HepG2 (cell line): ENCODE results near the gene AGPAT3. TPM values are rescaled to one million over a fixed set of nuclear protein-coding genes. Genes with fewer than 3 reads are reported as not detected.

ENCODE experiments used
- ATAC-seq: fragments of 200-7000 bp; cut with Tn5 transposase; 3 replicates; pipeline ENCODE4 v1.9.1; 2020; ENCODE audit warnings: mild to moderate bottlenecking, moderate library complexity
- BruUV-seq: library from RNA; stranded (reverse); fragments of 400-500 nt; replicated peaks from 2 replicates; lab custom pipeline; 2021; lab: Mats Ljungman, UMichigan
- CTCF ChIA-PET: fragments of 300-600 bp; formaldehyde crosslinking; extraction: SDS; loops from one replicate; lab custom pipeline; 2021; ENCODE audit warnings: low total read pairs, inconsistent platforms, low intra/inter-chr PET ratio; lab: Yijun Ruan, JAX
- POLR2A ChIA-PET: fragments of 350-600 bp; sonication (Branson Sonifier 250); formaldehyde crosslinking; loops from one replicate; lab custom pipeline; 2020; ENCODE audit warnings: antibody characterized with exemption, inconsistent platforms; lab: Yijun Ruan, JAX
- DNase-seq: peaks from one replicate; pipeline ENCODE4 v3.0.0-alpha.2; 2015; ENCODE audit warnings: low spot score
- FAIRE-seq: peaks from 3 replicates; lab custom pipeline; 2011; peaks lifted over from hg19 to GRCh38; lab: Jason Lieb, UNC
- H2AFZ ChIP-seq: one replicate; pipeline ENCODE4 v1.6.1; 2011; ENCODE audit warnings: low read length, inconsistent platforms
- H3K27ac ChIP-seq: fragments of 300-600 bp; 3 replicates; pipeline ENCODE4 v1.8.0; 2011; ENCODE audit warnings: mixed run types, mild to moderate bottlenecking, mixed read lengths, low read length, inconsistent platforms; ENCODE audit not compliant: insufficient read depth; ENCODE audit errors: extremely low read length
- H3K27me3 ChIP-seq, 2 experiments: fragments of 200-600 bp in 1 of 2; 2 replicates in 1 of 2; 3 replicates in 1 of 2; pipeline versions ENCODE4 v1.6.0 to v1.8.0; 2011; ENCODE audit warnings: low read length in 2 of 2, mild to moderate bottlenecking in 2 of 2, moderate library complexity in 2 of 2, inconsistent platforms in 1 of 2; ENCODE audit not compliant: insufficient read depth in 2 of 2, control insufficient read depth in 1 of 2
- H3K36me3 ChIP-seq, 2 experiments: fragments of 200-600 bp in 1 of 2; replicated peaks in 1 of 2; 2 replicates in 1 of 2; 3 replicates in 1 of 2; pipeline versions ENCODE4 v1.5.1 to v1.8.0; 2011; ENCODE audit warnings: low read length in 2 of 2, inconsistent platforms in 1 of 2; ENCODE audit not compliant: insufficient read depth in 2 of 2, control insufficient read depth in 1 of 2
- H3K4me1 ChIP-seq: 2 replicates; pipeline ENCODE4 v1.5.1; 2012; ENCODE audit warnings: low read length, inconsistent platforms; ENCODE audit not compliant: insufficient read depth
- H3K4me2 ChIP-seq: 2 replicates; pipeline ENCODE4 v1.6.0; 2011; ENCODE audit warnings: low read depth, low read length, inconsistent platforms
- H3K4me3 ChIP-seq, 3 experiments: fragments of 200-600 bp in 1 of 3; sonication (generic), shearing (Covaris generic) in 1 of 3; replicated peaks in 1 of 3; 2 replicates each; pipeline ENCODE4 v1.5.1; 2011 to 2016; ENCODE audit warnings: low read length in 3 of 3, inconsistent platforms in 2 of 3, low read depth in 2 of 3, mild to moderate bottlenecking in 2 of 3, control low read depth in 1 of 3, mixed read lengths in 1 of 3; ENCODE audit not compliant: insufficient read depth in 1 of 3
- H3K79me2 ChIP-seq: one replicate; pipeline ENCODE4 v1.6.1; 2011; ENCODE audit warnings: low read length, inconsistent platforms; ENCODE audit not compliant: insufficient read depth
- H3K9ac ChIP-seq: 2 replicates; pipeline ENCODE4 v1.6.0; 2011; ENCODE audit warnings: mild to moderate bottlenecking, low read depth, low read length, inconsistent platforms; ENCODE audit not compliant: insufficient read depth
- H3K9me3 ChIP-seq: 2 replicates; pipeline ENCODE4 v1.5.1; 2012; ENCODE audit warnings: mild to moderate bottlenecking, low read length
- H4K20me1 ChIP-seq: 2 replicates; pipeline ENCODE4 v1.6.0; 2011; ENCODE audit warnings: inconsistent platforms, mild to moderate bottlenecking, low read length, moderate library complexity; ENCODE audit not compliant: insufficient read depth
- CEBPB ChIP-seq: IDR thresholded peaks from 2 replicates; pipeline ENCODE4 v1.6.1; 2011; ENCODE audit warnings: low read depth, low read length, improper control_type of control experiment, borderline replicate concordance
- GATA4 ChIP-seq: sonication (generic); IDR thresholded peaks from 2 replicates; pipeline ENCODE4 v1.6.1; 2016; ENCODE audit warnings: antibody characterized with exemption, low read depth, borderline replicate concordance
- HNRNPH1 ChIP-seq: fragments of 200-400 bp; formaldehyde crosslinking; optimal IDR thresholded peaks from 2 replicates; pipeline ENCODE3; 2017; ENCODE audit warnings: mild to moderate bottlenecking, low read depth, low read length
- PHB2 ChIP-seq: fragments of 450-650 bp; IDR thresholded peaks from 2 replicates; pipeline ENCODE4 v1.6.1; 2018; ENCODE audit not compliant: partially characterized antibody
- ZNF841 ChIP-seq: sonication (generic); formaldehyde crosslinking; IDR thresholded peaks from 2 replicates; pipeline ENCODE4 v1.8.1; 2023; ENCODE audit warnings: missing genetic modification reagents, borderline replicate concordance
- WGBS: methylation state at CpG from one replicate; pipeline ENCODE4 v1.1.6; 2017; ENCODE audit warnings: low lambda C conversion rate; 5-methylcytosine and 5-hydroxymethylcytosine counted together
- in situ Hi-C: cut with HindIII; loops from 2 replicates; pipeline ENCODE4 v1.10.0; 2017; ENCODE audit warnings: low pct_unique_long_range_greater_than_20kb; ENCODE audit not compliant: extremely low pct_ligation_motif_present
- intact Hi-C: fragments of 100-400 bp; cut with micrococcal nuclease; formaldehyde crosslinking; loops from one replicate; pipeline ENCODE4 v1.10.0; 2022; ENCODE audit not compliant: unreplicated experiment
- polyA plus RNA-seq, 8 experiments: library from polyadenylated mRNA; depleted of rRNA in 3 of 8; stranded (reverse) in 7 of 8; unstranded in 1 of 8; fragments of >200 nt; fragmentation: Illumina TruSeq in 4 of 8; extraction: Trizol in 4 of 8; gene quantifications; 2 replicates each; pipeline versions ENCODE4 v1.2.1 to v1.2.3, GENCODE V29; 2011 to 2016; ENCODE audit warnings: low read depth in 4 of 8, missing spikeins in 1 of 8, mixed read lengths in 1 of 8; ENCODE audit not compliant: insufficient read depth in 1 of 8
- total RNA-seq, 5 experiments: library from RNA; depleted of rRNA; stranded (reverse); fragments of >200 nt; fragmentation: Illumina TruSeq; extraction: Trizol; gene quantifications; 2 replicates each; pipeline ENCODE4 v1.2.3, GENCODE V29; 2016; ENCODE audit warnings: low read depth in 1 of 5
- TF ChIP-seq, protein P1 (sequence below): sonication (generic); formaldehyde crosslinking; conservative IDR thresholded peaks from 2 replicates; pipeline ENCODE4 v1.4.0; 2020; ENCODE audit warnings: mild to moderate bottlenecking, missing genetic modification reagents, moderate library complexity

AGPAT3 gene
- total and polyA plus RNA-seq, 2 of the 13 experiments (the other 11 are each of a cell fraction or from before 2014, with no cell fraction given) = 32.2 to 54.4 TPM

DNA sequence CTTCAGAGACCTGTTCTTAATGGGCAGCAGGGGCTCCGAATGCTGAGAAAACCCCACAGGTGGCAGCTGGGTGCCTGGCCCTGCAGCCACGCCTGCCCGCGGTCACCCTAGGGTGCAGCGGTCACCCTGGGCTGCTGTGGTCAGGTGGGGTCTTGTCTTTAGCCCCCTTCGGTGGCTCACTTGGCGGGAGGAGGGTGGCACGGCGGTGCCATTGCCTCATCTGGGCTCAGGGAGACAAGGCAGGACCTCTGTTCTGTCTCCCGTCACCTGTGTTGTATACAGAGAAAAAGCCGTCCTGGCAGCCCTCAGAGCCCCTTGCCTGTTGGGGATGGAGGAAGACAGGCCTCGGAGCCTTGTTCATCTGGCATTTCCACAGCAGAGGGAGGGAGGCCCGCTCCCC is 77.6 kb downstream of the AGPAT3 start (continued):
- TF ChIP-seq, protein P1, sequence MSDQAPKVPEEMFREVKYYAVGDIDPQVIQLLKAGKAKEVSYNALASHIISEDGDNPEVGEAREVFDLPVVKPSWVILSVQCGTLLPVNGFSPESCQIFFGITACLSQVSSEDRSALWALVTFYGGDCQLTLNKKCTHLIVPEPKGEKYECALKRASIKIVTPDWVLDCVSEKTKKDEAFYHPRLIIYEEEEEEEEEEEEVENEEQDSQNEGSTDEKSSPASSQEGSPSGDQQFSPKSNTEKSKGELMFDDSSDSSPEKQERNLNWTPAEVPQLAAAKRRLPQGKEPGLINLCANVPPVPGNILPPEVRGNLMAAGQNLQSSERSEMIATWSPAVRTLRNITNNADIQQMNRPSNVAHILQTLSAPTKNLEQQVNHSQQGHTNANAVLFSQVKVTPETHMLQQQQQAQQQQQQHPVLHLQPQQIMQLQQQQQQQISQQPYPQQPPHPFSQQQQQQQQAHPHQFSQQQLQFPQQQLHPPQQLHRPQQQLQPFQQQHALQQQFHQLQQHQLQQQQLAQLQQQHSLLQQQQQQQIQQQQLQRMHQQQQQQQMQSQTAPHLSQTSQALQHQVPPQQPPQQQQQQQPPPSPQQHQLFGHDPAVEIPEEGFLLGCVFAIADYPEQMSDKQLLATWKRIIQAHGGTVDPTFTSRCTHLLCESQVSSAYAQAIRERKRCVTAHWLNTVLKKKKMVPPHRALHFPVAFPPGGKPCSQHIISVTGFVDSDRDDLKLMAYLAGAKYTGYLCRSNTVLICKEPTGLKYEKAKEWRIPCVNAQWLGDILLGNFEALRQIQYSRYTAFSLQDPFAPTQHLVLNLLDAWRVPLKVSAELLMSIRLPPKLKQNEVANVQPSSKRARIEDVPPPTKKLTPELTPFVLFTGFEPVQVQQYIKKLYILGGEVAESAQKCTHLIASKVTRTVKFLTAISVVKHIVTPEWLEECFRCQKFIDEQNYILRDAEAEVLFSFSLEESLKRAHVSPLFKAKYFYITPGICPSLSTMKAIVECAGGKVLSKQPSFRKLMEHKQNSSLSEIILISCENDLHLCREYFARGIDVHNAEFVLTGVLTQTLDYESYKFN (CRISPR knock-in tag) = no peak

DNA sequence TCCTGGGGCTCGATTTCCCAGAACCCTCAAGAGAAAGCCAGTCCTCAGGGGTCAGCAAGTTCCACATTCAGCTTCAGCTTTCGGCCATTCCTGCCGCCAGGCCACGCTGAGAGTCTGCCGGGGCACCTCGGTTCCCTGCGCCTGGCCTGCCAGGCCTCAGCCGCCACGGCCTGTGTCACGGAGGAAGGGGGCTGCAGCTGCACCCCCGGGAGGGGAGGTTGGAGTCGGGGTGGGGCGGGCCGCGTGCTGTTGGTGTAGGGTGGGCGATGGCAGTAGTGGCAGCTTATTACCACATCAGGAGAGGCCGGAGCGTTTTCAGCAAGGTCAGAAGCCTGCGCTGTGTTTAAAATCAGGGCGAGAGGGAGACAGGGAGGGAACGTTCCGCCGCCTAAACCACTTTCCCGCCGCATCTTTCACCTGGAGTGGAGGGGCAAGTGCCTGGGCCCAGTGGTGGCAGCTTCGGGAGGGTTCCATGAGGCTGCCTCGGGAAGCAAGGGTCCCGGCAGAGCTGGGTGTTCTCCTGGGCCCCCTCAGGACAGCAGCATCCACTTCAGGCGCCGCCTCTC is 78.6 kb downstream of the AGPAT3 start:
- Histone ChIP-seq H3K27me3 (no peaks in the 10 kb centered on the region), H4K20me1 (peaks cover 14% of the 10 kb centered on the region; the same call in 1 of the 2 replicates), H3K4me1 (peaks cover 42% of the 10 kb centered on the region), H2AFZ (no peak overlapping the region), H3K9me3 (no peaks in the 10 kb centered on the region; the same call in 1 of the 2 replicates), H3K27ac (no peak overlapping the region), H3K36me3 (peaks cover 5 to 21% of the 10 kb centered on the region in 2 experiments; a peak in 3 of 5 replicates), H3K4me3 (no peak overlapping the region), H3K4me2 (no peak overlapping the region), H3K9ac (no peak overlapping the region), H3K79me2 (peaks cover 9% of the 10 kb centered on the region)
- POLR2A ChIA-PET = no interaction called here
- CTCF ChIA-PET = no interaction called here
- DNase-seq (no peak), ATAC-seq (no peak), FAIRE-seq (no peak)
- no peak for TF ChIP-seq CEBPB
- TF ChIP-seq ZNF841 = no peak
- TF ChIP-seq GATA4 = no peak
- TF ChIP-seq PHB2 = no peak
- TF ChIP-seq HNRNPH1 = no peak
- intact Hi-C loops (no loop called here), in situ Hi-C loops (no loop called here)
- 97% methylated on average over 24 of the region's 30 CpGs for WGBS
- BruUV-seq = no TSS peak
